Tibial artery (tissue), 4 donors: ENCODE results near the gene DYRK1A.

Experiments
- DNase-seq, 2 donors: peaks; one replicate each; pipeline ENCODE4 v3.0.0-alpha.2; 2019
- H3K27ac ChIP-seq, 2 donors: fragments of 200-600 bp; sonication (generic) in 1 of 2; 1 replicate in 1 of 2; 2 replicates in 1 of 2; pipeline ENCODE4 v1.5.1; 2018 to 2019; ENCODE audit warnings: mild to moderate bottlenecking in 1 of 2
- H3K27me3 ChIP-seq, 2 donors: fragments of 200-600 bp; sonication (generic) in 1 of 2; one replicate each; pipeline versions ENCODE4 v1.5.1 to v1.6.0; 2016 to 2019
- H3K36me3 ChIP-seq, 3 donors: fragments of 200-600 bp; sonication (generic) in 2 of 3; one replicate each; pipeline ENCODE4 v1.5.1; 2016 to 2019; ENCODE audit warnings: mild to moderate bottlenecking in 2 of 3
- H3K4me1 ChIP-seq, 4 donors: fragments of 200-600 bp; sonication (generic) in 2 of 4; 1 replicate in 3 of 4; 2 replicates in 1 of 4; pipeline ENCODE4 v1.5.1; 2016 to 2019
- H3K4me3 ChIP-seq, 2 donors: fragments of 200-600 bp; sonication (generic) in 1 of 2; 1 replicate in 1 of 2; 2 replicates in 1 of 2; pipeline ENCODE4 v1.5.1; 2018 to 2019; ENCODE audit warnings: mild to moderate bottlenecking in 2 of 2
- H3K9me3 ChIP-seq, 3 donors: fragments of 200-600 bp; sonication (generic) in 1 of 3; one replicate each; pipeline ENCODE4 v1.5.1; 2016 to 2019
- intact Hi-C: fragments of 100-400 bp; cut with DNase I; formaldehyde crosslinking; loops from one replicate; pipeline ENCODE4 v1.15.0; 2023; ENCODE audit warnings: low total_unique reads
- TF ChIP-seq, protein P1 (sequence below), 2 experiments: fragments of 200-600 bp in 1 of 2; fragments of 450-650 bp in 1 of 2; IDR thresholded peaks; one replicate each; pipeline ENCODE4 v1.5.1; 2017 to 2019; ENCODE audit warnings: antibody characterized with exemption in 2 of 2, mild to moderate bottlenecking in 1 of 2, moderate library complexity in 1 of 2

The DYRK1A gene

DNA sequence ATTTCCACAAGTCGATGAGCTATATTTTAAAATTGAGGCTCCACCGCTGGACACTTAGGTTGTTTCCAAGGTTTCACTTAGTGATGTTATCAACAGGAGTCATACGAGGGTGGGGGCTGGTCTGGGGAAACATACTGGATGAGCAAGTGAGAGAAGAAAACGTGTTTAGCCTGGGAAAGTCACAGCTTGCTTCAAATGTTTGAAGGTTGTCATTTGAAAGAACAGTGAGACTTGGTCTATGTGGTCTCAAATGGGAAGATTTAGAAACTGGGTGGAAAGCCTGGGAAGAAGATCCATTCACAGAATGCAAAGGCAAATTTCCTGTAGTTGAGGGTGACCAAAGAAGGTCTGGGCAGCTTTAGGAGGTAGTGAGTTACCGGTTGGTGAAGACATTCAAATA lies 9.9 kb upstream of the DYRK1A start:
- TF ChIP-seq, protein P1, sequence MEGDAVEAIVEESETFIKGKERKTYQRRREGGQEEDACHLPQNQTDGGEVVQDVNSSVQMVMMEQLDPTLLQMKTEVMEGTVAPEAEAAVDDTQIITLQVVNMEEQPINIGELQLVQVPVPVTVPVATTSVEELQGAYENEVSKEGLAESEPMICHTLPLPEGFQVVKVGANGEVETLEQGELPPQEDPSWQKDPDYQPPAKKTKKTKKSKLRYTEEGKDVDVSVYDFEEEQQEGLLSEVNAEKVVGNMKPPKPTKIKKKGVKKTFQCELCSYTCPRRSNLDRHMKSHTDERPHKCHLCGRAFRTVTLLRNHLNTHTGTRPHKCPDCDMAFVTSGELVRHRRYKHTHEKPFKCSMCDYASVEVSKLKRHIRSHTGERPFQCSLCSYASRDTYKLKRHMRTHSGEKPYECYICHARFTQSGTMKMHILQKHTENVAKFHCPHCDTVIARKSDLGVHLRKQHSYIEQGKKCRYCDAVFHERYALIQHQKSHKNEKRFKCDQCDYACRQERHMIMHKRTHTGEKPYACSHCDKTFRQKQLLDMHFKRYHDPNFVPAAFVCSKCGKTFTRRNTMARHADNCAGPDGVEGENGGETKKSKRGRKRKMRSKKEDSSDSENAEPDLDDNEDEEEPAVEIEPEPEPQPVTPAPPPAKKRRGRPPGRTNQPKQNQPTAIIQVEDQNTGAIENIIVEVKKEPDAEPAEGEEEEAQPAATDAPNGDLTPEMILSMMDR (IDR thresholded peaks at IDR 0.05), result no peak
- no peak overlapping the region for H3K27ac ChIP-seq
- H3K9me3 ChIP-seq, result no peaks in the 10 kb centered on the region
- no peaks in the 10 kb centered on the region for H3K4me1 ChIP-seq
- no peak overlapping the region for H3K4me3 ChIP-seq
- no peak for DNase-seq
- H3K36me3 ChIP-seq, result no peaks in the 10 kb centered on the region
- intact Hi-C loops, result no loop called here
- H3K27me3 ChIP-seq, result peaks cover 0 to 11% of the 10 kb centered on the region in 2 donors

DNA sequence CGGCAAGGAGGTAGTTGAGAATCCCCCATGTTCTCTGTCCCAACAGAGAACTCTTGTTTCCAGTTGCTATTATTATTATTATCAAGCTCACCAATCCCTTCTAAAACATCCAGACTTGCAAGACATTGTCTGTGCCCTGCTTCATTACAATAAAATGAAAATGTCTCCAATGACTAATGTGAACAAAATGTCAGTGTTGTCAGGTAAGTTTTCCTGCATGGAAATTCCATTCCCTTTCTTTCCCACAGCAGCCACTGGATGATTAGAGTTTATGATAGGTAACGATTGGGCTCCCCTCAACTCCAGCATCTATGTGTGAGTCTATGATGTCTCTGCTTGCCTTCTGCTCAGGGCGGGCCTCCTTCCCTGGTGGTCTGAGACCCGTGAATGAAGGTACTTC lies 8.9 kb upstream of the DYRK1A start:
- H3K36me3 ChIP-seq, result no peaks in the 10 kb centered on the region
- H3K27ac ChIP-seq, result no peak overlapping the region
- DNase-seq, result no peak
- TF ChIP-seq, protein P1 (IDR thresholded peaks at IDR 0.05), result no peak
- intact Hi-C loops, result no loop called here
- peaks cover 0 to 3% of the 10 kb centered on the region in 2 donors for H3K27me3 ChIP-seq
- H3K4me3 ChIP-seq, result no peak overlapping the region
- no peaks in the 10 kb centered on the region for H3K9me3 ChIP-seq
- H3K4me1 ChIP-seq, result no peaks in the 10 kb centered on the region

DNA sequence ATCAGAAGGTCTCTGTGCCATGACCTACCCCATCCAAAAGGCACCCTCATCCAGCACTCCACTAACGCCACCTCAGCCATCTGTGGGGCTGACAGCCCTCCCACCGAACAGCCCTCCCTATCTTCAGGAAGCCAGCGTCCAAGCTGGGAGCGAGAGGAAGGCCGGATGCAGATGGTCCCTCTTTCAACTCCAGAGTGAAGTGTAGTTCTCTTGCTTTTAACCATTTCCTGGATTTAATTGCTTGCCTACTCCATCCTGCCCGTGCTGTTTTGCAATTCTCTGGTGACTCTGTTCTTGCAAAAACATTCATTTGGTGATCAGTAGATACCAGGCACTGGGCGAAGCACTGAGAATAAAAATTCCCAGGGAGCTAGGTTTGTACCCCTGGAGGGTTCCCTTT lies 8.2 kb upstream of the DYRK1A start:
- Histone ChIP-seq H3K4me1 (no peaks in the 10 kb centered on the region), H3K9me3 (no peaks in the 10 kb centered on the region), H3K36me3 (no peaks in the 10 kb centered on the region), H3K27ac (no peak overlapping the region), H3K4me3 (no peak overlapping the region), H3K27me3 (peaks cover 0 to 3% of the 10 kb centered on the region in 2 donors)
- TF ChIP-seq, protein P1 (IDR thresholded peaks at IDR 0.05), result no peak
- intact Hi-C loops, result no loop called here
- DNase-seq, result no peak

DNA sequence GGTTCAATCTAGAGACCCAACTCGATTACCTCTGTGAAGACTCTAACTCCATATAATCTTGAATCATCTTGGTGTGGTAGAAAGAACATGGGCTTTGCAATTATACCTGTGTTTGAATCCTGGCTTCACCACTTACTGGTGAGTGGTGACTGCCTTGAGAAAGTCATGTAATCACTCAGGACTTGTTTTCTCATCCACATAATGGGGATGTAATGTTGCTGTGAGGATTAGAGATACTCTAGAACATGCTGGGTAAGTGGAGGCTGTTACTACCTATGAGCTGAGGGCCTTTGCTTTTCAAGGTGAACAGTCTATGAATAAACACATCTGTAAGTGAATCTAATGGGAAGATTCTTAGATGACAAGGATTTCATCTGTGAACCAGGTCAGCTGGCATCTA lies 2.6 kb upstream of the DYRK1A start:
- intact Hi-C loops, result loop anchor here (10.0 kb wide), 1 partner anchor 91 kb away; no protein-coding TSS in a partner anchor
- H3K27me3 ChIP-seq, result no peaks in the 10 kb centered on the region

DNA sequence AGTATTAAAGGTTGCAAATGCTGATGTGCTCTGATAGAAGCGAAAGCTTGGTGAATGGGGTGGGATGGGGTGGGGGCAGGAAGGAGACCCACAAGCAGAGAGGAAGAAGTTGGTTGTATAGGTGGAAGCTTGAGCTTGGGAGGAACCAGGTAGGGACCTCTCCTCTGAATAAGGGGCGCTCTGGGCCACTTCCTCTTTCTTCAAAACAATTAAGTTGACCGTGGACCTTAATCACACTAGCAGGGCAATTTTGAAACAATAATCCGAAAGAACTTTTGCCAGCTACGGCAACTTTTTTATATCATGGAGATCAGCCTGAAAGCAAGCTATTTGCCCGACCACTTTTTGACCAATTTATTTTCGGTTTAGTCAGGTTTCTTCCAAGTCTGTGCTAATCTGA lies 1.9 kb upstream of the DYRK1A start:
- Histone ChIP-seq H3K4me3 (no peak overlapping the region), H3K27me3 (no peaks in the 10 kb centered on the region), H3K9me3 (no peaks in the 10 kb centered on the region), H3K27ac (peak overlapping the region; percentile 100), H3K4me1 (peaks cover 0 to 17% (median 5%) of the 10 kb centered on the region in 4 donors), H3K36me3 (no peaks in the 10 kb centered on the region)
- TF ChIP-seq, protein P1 (IDR thresholded peaks at IDR 0.05), result no peak
- intact Hi-C loops, result loop anchor here (5.0 to 10.0 kb wide), 2 partner anchors 90 to 198 kb away; no protein-coding TSS in a partner anchor
- no peak for DNase-seq

More for the DNA sequence above, 2.6 kb upstream of the DYRK1A start:
- TF ChIP-seq, protein P1 (IDR thresholded peaks at IDR 0.05), result no peak
- Histone ChIP-seq H3K27ac (no peak overlapping the region), H3K4me1 (peaks cover 0 to 9% (median 4%) of the 10 kb centered on the region in 4 donors), H3K4me3 (no peak overlapping the region), H3K9me3 (no peaks in the 10 kb centered on the region), H3K36me3 (no peaks in the 10 kb centered on the region)
- DNase-seq, result no peak
